NK-92 (cell line): ENCODE data around the gene FANCE.

ENCODE experiments used
- DNase-seq: peaks from one replicate; lab custom pipeline; 2025; ENCODE audit not compliant: unreplicated experiment; lab: John Stamatoyannopoulos, UW

The FANCE gene

DNA sequence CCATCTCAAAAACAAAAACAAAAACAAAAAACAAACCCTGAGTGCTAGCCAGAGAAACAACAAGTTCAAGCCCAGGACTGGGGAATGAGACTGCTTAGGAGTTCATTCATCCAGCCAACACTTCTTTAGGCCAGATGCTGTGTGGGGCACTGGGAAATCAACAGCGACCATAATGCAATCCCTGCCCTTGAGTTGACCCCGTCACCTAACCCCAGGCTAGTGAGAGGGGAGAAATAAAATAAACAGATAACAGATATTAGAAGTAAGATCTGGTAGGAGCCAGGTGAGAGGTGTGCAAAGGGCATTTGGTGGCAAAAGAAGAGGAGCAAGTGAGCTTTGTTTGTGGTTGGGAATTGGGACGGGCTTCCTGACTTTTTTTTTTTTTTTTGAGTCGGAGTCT, 11.2 kb downstream of the FANCE start:
- DNase-seq: no peak

DNA sequence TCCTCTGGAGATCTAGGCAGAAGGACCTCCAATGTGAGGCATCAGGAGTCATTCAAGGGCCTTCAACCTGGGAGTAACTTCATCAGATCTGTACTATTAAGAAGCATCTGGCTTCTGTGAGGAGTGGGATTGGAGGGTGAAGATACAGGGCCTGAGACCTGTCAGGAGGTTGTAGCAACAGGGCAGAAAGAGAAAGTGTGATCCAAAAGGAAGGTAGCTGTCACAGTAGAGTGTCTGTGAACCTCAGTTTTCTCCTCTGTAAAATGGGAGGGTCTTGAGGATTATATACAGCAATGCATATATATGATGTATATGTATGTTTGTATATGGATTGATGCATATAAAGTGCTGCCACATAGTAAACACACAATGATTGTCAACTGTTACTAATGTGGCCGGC, 13.5 kb downstream of the FANCE start:
- DNase-seq: no peak

GRCh38 chr6:35468181-35468979, 16.2 kb downstream of the FANCE start, which contains the start of gene RPL10A:
Gene RPL10A, plus strand, starts transcription at chr6:35468401. Its CDS starts 34 bp downstream, at chr6:35468435.
- peak; percentile 59 for DNase-seq

DNA sequence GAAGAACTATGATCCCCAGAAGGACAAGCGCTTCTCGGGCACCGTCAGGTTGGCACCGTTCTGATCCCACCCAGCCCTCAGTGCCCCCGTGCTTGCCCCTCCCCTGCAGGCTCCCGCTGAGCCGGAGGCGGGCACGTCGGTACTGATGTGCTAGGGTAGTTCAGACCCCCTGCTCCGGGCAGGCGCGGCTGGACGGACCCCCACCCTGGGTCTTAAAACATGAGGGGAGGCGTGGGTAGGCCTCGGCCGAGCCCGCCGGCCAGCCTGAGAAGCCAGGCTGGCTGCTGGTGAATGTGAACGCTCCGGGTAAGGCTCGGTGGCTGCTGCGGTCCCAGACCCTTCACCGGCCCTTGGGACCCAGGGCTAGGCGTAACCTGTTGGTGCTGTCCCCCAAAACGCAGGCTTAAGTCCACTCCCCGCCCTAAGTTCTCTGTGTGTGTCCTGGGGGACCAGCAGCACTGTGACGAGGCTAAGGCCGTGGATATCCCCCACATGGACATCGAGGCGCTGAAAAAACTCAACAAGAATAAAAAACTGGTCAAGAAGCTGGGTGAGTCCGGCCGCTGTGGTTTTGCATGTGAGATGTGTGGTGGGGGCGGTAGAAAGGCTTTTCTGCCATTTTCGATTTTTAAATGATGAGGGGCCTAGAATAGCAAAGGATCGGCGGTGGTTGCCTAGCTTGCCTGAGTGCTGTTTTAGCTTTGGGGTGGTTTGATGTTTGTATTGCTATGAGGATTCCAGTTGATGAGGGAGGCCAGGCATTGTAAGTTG, 17.0 kb downstream of the FANCE start:
- no peak for DNase-seq

- no peak for DNase-seq
These were observed 17.9 kb downstream of the FANCE start for GRCh38 chr6:35469751-35470662.

DNA sequence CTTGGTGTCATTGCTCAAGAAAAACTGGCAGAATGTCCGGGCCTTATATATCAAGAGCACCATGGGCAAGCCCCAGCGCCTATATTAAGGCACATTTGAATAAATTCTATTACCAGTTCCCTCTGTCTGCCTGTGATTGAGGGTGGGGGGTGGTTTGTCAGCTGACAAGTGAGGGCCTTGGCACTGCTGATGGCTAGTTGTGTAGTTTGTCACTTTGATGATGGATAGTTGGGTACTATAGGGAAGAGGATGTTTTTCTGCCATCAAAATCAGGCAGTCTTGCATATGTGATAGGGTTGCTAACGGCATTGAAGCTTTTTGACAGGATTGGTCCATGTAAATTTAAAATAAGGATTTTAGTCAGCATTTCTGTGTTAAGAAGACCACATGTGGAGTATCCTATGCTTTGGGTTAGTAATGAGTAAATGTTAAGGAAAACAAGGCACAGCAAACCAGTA, 18.6 kb downstream of the FANCE start:
- DNase-seq: no peak

DNA sequence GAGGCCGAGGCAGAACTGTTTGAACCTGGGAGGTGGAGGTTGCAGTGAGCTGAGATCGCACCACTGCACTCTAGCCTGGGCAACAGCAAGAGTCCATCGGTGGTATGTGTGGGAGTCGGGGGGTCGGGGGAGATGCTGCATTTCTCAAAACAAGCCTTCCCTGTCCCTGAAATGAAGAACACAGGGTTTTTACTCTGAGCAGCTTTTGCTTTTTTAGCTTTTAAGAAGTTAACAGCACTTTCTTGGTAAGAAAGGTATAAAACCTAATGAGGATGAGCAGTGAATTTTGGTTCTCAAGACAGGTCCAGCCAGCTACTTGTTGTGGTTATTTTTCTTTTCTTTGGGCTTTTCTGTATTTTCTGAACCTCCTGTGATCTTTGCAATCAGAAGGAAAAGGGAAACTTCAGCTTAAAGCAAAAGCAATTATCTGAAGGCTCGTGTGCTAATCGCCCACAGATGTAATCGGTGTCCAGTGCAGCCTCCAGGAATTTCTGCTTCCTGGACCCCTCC, 19.8 kb downstream of the FANCE start:
- no peak for DNase-seq

GRCh38 chr6:35473075-35473849, 21.1 kb downstream of the FANCE start:
- no peak for DNase-seq

GRCh38 chr6:35473850-35474130, 21.7 kb downstream of the FANCE start:
- DNase-seq: no peak

GRCh38 chr6:35474131-35474941, 22.2 kb downstream of the FANCE start:
- DNase-seq: no peak

GRCh38 chr6:35474942-35475570, 22.9 kb downstream of the FANCE start:
- DNase-seq: no peak

DNA sequence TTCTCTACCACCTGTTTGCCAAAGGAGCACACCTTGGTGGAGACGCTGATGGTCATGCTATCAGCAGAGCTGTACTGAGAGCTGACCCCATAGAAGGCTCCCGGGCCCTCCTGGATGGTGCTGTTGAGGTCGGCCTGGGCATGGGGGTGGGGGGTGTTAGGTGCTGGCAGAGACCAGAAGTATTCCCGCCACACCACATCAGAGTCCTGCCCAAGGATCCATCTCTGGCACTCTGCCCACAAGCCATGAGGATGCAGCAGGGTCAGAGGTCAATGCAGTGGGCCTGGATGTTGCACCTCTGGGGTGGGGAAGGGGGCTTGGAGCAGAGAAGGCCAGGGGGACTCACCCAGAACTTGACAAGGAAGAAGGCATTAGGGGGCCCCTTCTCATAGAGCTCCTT, 23.4 kb downstream of the FANCE start:
- DNase-seq: no peak

- no peak for DNase-seq
These were observed 23.9 kb downstream of the FANCE start for GRCh38 chr6:35476004-35476403.

DNA sequence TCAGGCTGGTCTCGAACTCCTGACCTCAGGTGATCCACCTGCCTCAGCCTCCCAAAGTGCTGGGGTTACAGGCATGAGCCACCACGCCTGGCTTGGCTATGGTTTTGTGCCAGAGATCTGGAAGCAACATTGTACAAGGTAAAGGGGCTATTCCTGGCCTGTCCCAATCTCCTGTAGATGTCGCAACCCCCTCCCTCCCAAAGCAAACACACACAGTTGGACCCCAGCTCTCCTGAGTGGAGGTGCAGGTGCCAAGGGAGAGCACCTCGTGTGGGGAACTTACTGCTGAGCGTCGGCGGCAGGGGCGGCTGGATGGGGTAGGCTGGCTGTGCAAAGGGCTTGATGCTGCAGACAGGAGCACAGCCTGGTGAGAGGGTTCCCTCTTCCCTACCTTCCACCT, 24.9 kb downstream of the FANCE start:
- DNase-seq: no peak

GRCh38 chr6:35477551-35478179, 25.5 kb downstream of the FANCE start:
- DNase-seq: no peak

DNA sequence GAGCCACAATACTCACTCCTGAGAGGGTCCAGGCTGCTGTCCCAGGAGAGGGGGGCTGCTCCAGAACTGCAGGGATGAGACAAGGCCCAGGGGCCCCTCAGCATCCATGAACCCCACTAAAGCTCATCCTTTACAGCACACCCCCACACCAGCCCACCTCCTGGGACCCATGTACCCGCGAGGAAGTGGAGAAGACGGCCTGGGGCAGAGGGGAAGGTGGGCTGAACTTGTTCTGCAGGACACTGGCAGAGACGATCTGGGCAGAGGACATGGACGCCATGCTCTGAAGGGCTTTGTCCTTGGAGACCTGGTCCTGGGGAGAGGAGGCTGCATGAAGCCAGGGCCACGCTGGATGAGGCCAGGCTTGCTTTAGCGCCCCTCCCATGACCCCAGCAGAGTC, 26.1 kb downstream of the FANCE start:
- DNase-seq: no peak

GRCh38 chr6:35480176-35480575, 28.0 kb downstream of the FANCE start:
- DNase-seq: no peak

DNA sequence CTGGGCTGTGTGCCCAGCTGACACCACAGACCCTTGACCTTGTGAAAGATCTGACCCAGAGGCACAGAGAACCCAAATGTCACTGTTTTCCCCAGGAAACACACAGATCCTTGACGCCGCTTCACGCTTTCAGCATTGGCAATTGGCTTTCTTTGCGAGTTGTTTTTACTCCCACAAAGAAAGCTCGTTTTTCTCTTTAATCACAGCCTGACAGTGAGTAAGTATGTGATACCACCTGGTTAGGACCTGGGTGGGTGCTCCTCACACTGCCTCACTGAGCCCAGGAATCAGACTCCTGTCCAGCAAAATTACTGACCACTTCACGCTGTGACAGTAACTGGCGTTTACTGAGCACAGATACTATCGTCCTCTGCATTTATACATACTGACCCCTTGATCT, 29.1 kb downstream of the FANCE start:
- DNase-seq: no peak

- no peak for DNase-seq
These were observed 30.9 kb downstream of the FANCE start for GRCh38 chr6:35483062-35483461.
